GM21447 (cell line): ENCODE measurements around the gene SAMD4B.

ENCODE experiments used
- ATAC-seq: cut with Tn5 transposase; IDR thresholded peaks from one replicate; pipeline ENCODE4 v1.9.1; 2021; ENCODE audit not compliant: unreplicated experiment

SAMD4B gene

DNA sequence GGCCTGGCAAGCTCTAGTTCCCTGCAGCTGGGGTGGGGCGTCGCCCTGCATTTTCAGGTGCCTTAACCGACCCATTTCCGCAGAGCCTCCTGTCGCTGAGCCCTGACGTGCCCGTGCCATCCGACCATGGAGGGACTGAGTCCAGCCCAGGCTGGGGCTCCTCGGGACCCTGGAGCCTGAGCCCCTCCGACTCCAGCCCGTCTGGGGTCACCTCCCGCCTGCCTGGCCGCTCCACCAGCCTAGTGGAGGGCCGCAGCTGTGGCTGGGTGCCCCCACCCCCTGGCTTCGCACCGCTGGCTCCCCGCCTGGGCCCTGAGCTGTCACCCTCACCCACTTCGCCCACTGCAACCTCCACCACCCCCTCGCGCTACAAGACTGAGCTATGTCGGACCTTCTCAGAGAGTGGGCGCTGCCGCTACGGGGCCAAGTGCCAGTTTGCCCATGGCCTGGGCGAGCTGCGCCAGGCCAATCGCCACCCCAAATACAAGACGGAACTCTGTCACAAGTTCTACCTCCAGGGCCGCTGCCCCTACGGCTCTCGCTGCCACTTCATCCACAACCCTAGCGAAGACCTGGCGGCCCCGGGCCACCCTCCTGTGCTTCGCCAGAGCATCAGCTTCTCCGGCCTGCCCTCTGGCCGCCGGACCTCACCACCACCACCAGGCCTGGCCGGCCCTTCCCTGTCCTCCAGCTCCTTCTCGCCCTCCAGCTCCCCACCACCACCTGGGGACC, 65.6 kb downstream of the SAMD4B start:
- no peak for ATAC-seq

DNA sequence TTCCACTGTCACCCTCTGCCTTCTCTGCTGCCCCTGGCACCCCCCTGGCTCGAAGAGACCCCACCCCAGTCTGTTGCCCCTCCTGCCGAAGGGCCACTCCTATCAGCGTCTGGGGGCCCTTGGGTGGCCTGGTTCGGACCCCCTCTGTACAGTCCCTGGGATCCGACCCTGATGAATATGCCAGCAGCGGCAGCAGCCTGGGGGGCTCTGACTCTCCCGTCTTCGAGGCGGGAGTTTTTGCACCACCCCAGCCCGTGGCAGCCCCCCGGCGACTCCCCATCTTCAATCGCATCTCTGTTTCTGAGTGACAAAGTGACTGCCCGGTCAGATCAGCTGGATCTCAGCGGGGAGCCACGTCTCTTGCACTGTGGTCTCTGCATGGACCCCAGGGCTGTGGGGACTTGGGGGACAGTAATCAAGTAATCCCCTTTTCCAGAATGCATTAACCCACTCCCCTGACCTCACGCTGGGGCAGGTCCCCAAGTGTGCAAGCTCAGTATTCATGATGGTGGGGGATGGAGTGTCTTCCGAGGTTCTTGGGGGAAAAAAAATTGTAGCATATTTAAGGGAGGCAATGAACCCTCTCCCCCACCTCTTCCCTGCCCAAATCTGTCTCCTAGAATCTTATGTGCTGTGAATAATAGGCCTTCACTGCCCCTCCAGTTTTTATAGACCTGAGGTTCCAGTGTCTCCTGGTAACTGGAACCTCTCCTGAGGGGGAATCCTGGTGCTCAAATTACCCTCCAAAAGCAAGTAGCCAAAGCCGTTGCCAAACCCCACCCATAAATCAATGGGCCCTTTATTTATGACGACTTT, 66.4 kb downstream of the SAMD4B start:
- no peak for ATAC-seq

DNA sequence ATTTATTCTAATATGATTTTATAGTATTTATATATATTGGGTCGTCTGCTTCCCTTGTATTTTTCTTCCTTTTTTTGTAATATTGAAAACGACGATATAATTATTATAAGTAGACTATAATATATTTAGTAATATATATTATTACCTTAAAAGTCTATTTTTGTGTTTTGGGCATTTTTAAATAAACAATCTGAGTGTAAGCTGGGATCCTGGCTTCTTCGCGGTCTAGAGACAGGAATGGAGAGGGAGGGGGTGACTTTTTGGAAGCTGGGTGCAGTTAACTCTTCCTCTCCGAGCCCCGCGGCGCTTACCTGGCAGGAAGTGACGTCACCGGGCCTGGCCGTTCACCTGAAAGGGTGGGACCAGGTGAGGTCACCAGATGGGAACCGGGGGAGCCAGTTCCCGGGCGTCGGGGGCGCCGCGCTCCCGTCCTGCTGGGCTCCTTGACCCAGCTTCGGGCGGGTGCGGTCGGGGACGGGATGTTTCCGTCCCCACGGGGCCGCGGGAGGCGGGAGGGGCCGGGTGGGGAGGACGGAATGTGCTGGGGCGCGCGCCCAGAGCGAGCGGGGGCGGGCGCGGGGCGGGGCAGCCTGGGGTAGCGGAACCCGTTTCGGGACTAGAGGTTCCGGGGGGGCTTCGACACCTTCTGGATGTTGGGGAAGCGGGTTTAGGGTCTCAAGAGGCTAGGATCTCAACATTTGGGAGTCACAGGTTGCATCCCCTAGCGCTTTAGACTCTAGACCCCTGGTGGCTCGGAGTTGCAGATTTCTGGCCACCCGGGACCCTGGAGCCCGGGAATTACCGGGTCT, 67.2 kb downstream of the SAMD4B start:
- no peak for ATAC-seq

DNA sequence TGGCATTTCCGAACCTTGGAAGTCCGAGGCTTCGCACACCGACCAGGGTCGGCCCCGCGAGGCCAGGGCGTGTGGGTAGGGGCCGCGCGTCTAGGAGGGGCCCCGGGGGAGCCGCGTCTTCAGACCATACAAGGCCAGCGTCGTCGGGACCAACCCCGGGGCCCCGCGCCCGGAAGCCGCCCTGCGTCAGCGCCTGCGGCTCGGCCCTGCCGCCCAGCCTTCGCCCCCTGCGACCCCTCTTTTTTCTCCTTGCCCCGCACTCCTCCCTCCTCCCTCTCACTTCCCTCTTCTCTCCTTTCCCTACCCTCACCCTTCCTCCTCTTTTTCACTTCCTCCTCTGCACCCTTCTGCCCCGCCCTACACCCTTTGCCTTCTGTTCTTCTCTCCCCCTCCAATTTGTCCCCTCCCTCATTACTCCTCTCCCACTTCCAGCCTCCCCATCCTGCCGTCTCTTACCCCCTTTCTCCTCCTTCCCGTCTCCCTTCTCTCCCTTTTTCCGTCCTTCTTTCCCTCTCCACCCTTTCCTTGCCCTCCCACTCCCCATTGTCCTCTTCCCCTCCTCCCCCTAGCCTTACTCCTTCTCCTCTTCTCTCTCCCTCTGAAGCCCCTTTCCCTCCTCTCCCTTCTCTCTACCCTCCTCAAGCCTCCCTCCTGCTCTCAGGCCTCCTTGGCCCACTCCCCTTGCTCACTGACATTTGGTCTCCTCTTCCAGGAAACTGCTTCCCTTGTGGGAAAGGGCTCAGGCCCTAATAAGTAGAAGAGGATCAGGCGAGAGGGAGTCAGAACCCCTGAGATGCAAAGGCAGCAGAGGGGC, 68.0 kb downstream of the SAMD4B start:
- no peak for ATAC-seq

DNA sequence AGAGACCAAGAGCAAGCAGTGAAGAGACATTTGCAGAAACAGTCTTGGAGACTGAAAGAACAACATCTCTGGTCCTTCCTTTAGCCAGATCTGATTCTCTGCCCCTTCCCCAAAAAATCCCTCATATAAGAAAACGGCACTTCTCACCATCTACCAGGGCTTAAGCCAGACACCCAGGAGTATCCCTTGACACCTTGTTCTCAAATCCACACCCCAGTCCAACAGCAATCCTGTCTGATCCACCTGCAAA, 68.5 kb downstream of the SAMD4B start:
- no peak for ATAC-seq

DNA sequence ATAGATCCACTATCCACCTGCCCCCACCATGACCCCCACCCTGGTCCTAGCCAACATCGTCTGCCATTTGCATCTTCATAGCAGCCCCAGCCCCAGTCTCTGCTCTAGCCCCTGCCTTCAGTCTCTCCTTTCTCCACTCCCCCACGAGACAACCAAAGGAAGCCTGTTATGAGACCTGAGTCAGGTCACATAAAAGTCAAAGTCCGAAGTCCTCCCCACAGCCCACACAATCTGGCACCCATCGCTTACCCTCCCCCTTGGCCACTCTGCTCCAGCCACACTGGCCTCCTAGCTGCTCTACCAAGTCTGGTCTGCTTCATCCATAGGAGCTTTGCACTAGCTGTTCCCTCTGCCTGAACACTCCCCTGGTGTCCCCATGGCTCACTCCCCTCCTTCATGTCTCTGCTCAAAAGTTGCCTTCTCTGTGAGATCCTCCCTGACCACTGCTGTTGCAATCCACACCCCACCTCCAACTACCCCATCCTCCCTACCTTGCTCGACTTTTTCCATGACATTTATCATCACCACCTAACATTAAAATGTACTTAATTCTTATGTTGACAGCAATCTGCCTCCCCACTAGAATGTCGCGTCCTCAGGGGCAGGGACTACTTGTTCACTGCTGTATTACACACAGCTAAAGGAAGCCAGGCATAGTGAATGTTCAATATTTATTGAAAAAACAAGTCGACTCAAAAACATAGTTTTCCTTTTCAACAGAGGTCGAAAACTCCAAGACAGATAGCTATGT, 69.0 kb downstream of the SAMD4B start:
- ATAC-seq: no peak

DNA sequence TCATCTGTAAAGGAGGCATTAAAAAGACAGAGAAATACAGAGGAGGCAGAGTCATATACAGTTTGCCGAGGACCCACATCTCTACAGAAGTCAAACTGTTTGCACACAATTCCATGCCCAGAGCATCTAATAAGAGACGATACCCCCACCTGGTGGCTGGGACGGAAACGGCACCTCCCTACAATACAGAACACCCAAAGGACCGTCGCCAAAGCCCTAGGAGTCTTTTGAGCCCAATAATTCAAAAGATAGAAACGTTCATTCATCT, 69.5 kb downstream of the SAMD4B start:
- ATAC-seq: peak; percentile 17

DNA sequence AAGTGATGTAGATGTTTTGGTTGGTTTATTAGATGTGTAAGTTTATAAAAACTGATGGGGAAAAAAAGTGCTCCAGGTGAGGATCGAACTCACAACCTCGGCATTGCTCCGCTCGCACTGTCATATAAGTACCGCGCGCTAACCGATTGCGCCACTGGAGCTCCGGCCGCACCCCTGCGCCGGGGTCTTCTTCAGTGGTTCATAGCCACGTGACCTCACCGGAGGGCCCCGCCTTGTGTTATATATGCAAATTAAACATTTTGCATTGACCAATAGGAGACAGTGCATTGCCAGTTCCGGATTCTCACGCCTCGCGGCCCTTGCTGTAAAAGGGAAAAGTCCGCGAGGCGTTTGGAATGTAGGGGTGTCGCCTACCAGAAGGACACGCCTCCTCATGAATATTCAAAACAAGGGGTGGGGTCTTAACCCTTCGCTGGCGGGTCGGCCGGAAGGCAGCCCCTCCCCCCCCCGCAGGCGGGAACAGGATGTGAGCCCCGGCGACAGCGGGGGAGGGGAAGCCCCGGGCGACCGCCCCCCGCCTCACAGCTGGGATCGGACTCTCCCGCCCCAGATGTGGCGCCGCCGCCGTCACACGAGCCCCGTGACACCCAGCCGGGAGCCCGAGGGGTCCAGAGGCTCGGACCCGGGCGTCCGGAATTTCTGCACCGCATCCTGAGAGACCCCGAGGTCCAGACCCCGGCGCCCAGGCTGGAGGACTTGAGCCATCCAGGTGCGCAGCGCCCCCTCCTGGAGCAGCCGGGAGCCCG, 70.1 kb downstream of the SAMD4B start, which contains the start of gene PLEKHG2:
TSS of gene PLEKHG2 (plus strand) at position 570 of the 767 bp plus-strand sequence. CDS start 1,418 bp downstream, outside the sequence.
- ATAC-seq: peak; percentile 48

DNA sequence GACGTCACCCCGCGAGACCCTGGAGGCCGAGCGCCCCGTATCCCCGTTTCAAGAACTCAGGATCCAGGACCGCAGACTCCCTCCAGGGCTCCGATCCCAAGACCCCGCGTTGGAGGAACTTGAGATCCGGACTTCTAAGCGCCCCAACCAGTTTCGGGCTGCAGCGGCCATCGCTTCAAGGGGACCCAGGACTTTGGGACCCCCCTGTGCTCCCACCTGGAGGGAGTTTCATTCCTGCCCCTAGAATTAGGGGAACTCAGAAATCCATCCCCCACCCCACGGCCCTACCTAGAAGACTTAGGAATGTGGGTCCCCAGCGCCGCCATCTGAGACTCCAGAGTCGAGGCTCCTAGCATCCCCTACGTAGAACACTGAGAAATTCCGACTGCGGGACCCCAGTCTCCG, 70.6 kb downstream of the SAMD4B start:
- no peak for ATAC-seq

DNA sequence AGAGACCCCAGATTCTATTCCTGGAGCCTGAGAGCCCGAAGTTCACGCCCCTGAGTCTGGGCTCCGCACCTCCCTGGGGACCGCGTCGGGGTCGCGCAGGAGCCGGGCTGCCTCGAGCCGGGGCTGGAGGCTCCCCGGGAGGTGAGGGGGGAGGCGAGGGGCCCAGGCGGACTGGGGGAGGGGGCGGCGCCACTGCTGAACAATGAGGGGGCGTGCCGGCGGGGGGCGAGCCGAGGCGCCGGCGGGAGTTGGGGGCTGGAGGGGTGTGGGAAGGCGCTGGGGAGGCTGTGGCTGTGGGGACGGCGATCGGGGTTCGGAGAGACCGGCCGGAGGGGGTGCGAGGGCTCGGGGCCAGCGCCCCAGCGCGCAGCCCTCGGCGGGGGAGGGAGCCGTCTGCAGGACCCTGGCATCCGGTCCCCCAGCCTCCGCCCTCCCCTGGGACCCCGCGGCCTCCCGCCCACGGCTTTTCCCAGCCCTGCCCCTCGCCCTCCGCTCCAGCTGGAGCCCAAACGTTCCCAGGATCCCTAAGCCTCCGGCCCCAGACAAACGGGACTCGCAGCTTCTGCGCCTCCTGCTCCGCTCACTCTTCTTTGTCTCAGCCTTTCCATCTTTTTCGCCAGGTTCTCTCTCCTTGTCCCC, 71.2 kb downstream of the SAMD4B start:
- ATAC-seq: no peak

DNA sequence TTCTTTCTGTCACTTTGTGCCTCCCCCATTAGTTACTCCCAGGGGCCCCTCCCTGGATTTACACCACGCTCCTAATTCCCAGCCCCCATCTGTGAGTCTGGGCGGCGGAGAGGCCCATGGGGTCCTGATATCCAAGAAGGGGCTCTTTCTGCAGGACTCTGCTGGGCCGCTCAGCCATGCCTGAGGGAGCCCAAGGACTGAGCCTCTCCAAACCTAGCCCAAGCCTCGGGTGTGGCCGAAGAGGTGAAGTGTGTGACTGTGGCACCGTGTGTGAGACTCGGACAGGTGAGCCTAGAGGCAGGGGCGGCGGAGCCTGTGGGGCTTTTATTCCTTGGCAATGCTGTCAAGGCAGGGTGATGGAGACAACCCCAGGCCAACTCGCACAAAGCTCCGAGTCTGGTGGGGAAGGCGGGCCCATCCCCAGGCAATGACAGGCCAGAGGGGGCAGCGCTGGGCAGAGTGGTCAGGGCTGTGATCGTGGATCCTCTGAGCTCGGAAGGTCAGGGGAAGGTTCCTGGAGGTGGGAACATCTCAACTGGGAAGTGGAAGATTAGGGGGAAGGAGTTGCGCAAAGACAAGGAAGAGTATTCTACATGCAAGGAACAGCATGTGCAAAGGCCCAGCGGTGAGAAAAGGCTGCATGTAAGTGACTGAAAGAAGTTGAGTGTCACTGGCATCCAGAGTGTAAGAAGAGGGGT, 71.8 kb downstream of the SAMD4B start:
- no peak for ATAC-seq

DNA sequence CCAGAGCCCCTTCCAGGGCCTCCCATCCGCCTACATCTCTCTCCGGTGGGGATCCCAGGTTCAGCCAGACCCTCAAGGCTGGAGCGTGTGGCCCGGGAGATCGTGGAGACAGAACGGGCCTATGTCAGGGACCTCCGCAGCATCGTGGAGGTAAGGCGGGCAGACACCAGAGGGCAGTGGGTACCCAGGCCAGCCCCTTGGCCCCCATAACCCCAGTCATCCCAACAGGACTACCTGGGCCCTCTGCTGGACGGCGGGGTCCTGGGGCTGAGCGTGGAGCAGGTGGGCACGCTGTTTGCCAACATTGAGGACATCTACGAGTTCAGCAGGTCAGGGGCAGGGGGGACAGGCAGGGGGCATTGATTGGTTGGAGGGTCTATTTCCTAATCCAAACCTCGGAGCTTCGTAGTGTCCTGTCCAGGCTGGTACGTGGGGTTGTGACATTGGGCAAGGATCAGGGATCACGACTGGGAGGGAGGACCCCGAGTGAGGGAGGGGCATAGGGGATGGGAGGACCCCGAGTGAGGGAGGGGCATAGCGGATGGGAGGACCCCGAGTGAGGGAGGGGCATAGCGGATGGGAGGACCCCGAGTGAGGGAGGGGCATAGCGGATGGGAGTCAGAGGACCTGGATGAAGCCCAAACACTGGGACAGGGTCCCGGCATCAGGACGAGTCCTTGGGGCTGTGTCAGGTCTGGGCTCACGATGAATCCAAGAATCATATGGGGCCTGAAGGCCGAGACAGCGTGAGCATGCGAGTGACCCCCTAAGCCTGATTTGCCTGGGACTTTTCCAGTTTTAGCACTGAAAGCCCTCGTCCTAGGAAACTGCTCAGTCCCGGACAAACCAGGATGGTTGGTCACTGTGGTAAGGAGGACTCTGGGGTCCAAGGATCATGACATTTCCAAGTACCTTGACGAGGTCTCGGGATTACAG, 73.2 kb downstream of the SAMD4B start:
- ATAC-seq: no peak

DNA sequence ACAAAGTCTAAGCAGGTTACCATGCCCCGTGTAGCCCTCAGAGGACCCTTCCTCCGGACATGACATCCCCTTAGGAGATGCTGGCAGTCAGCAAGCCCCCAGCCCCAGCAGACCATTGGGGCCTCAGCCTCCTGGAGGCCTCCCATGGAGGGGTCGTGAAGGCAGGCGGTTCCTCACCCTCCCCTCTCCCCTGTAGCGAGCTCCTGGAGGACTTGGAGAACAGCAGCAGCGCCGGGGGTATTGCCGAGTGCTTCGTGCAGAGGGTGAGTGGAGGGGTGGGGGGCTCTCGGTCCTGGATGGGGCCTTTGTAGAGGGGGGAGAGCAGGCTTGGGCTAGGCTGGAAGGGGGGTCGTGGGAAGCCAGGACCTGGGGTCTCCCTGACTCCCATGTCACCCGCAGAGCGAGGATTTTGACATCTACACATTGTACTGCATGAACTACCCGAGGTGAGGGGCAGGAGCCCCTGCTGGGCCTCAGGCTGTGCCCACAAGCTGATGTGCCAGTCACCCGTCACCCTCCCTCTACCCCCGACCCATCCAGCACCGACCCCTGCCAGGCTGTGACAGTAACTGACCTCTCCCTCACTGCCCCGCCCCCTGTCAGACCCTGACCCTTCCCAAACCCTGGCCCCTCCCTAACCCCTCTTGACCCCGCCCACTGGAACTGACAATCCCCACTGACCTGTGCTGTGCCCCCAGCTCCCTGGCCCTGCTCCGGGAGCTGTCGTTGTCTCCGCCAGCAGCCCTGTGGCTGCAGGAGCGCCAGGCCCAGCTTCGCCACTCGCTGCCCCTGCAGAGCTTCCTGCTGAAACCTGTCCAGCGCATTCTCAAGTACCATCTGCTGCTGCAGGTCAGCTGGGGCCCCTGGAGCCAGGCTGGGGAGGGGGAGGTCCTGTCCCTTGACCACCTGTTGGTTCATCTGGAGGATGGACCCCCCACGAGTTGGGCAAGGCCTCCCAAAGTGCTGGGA, 74.2 kb downstream of the SAMD4B start:
- ATAC-seq: no peak

DNA sequence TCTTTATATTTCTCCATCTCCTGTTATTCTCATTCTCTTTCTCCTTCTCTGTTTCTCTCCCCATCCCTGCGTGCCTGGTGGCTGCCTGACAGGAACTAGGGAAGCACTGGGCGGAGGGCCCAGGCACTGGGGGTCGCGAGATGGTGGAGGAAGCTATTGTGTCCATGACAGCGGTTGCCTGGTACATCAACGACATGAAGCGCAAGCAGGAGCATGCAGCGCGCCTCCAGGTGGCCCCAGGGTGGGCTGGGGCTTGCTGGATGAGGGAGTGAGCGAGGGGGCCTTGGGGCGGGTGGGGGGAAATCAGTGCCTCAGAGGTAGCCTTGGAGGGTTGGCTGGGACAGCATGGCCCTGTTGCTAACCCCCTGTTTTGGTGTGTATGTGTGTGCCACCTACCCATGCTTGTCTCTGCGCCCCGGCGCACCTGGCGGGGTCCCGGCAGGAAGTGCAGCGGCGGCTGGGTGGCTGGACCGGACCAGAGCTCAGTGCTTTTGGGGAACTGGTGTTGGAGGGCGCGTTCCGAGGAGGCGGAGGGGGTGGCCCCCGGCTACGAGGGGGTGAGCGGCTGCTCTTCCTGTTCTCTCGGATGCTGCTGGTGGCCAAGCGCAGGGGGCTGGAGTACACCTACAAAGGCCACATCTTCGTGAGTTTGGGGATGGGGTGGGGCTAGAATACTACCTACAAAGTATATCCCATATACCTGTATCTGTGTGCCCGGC, 75.4 kb downstream of the SAMD4B start:
- no peak for ATAC-seq

DNA sequence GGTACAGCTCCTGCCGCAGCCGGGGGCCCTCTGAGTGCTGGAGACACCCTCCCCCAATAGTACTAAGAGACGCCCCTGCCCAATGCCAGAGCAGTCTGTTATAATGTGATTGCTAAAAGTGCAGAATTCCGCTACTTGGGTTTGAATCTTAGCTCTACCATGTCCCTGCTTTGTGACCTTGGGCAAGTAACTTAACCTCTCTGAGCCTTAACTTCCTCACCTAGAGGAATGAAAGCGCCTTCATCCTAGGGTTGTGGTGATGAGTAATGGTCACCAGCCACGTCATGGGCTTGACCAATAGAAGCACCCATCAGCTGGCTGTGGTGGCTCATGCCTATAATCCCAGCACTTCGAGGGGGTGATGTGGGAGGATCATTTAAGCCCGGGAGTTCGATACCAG, 76.8 kb downstream of the SAMD4B start:
- ATAC-seq: no peak

DNA sequence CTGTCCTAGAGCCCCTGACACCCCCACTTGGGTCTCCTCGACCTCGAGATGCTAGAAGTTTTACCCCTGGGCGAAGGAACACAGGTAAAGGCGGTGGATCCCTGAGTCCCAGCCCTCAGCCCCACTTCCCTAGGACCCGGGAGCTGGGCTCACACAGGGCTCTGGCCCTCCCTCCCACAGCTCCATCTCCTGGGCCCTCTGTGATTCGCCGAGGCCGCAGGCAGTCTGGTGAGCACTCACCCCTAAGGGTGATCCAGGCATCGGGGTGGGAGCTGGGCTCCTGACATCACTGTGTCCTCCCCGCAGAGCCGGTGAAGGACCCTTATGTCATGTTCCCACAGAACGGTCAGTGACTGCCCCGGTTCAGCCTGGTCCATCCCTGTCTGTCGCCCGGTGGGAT, 78.5 kb downstream of the SAMD4B start:
- ATAC-seq: no peak
